ENCODE results near the gene STON2.
"Not testable (repeated sequence)": the region's sequence is repeated elsewhere in the genome, so short reads cannot be mapped to it uniquely, and the experiment has no call there.

The STON2 gene

GRCh38 chr14:81382517-81383225, 17.5 kb downstream of the STON2 start:
- DNase-seq (ENCODE audit: low read depth): no peak

GRCh38 chr14:81380009-81380408, 20.1 kb downstream of the STON2 start:
- DNase-seq (ENCODE audit: low read depth): not testable (repeated sequence)

GRCh38 chr14:81371802-81372201, 28.3 kb downstream of the STON2 start:
- DNase-seq (ENCODE audit: low read depth): no peak

- no peak for DNase-seq (ENCODE audit: low read depth)
These were observed 32.6 kb downstream of the STON2 start for GRCh38 chr14:81367563-81367962.

- DNase-seq (ENCODE audit: low read depth): no peak
These were observed 33.2 kb downstream of the STON2 start for GRCh38 chr14:81366884-81367283.

GRCh38 chr14:81366214-81366613, 33.9 kb downstream of the STON2 start:
- DNase-seq (ENCODE audit: low read depth): no peak

- no peak for DNase-seq (ENCODE audit: low read depth)
These were observed 36.3 kb downstream of the STON2 start for GRCh38 chr14:81363746-81364378.

- no peak for DNase-seq (ENCODE audit: low read depth)
These were observed 46.3 kb downstream of the STON2 start for GRCh38 chr14:81353691-81354323.

GRCh38 chr14:81352413-81352812, 47.7 kb downstream of the STON2 start:
- no peak for DNase-seq (ENCODE audit: low read depth)

GRCh38 chr14:81351205-81351604, 48.9 kb downstream of the STON2 start:
- no peak for DNase-seq (ENCODE audit: low read depth)

- no peak for DNase-seq (ENCODE audit: low read depth)
These were observed 49.6 kb downstream of the STON2 start for GRCh38 chr14:81350344-81351130.

GRCh38 chr14:81348061-81348460, 52.1 kb downstream of the STON2 start:
- DNase-seq (ENCODE audit: low read depth): no peak

GRCh38 chr14:81345781-81346180, 54.3 kb downstream of the STON2 start:
- DNase-seq (ENCODE audit: low read depth): no peak

GRCh38 chr14:81344481-81345160, 55.5 kb downstream of the STON2 start:
- DNase-seq (ENCODE audit: low read depth): no peak

- no peak for DNase-seq (ENCODE audit: low read depth)
These were observed 56.4 kb downstream of the STON2 start for GRCh38 chr14:81343701-81344100.

- DNase-seq (ENCODE audit: low read depth): no peak
These were observed 57.1 kb downstream of the STON2 start for GRCh38 chr14:81342850-81343580.

- no peak for DNase-seq (ENCODE audit: low read depth)
These were observed 58.3 kb downstream of the STON2 start for GRCh38 chr14:81341781-81342180.

GRCh38 chr14:81341370-81341769, 58.8 kb downstream of the STON2 start:
- no peak for DNase-seq (ENCODE audit: low read depth)

GRCh38 chr14:81340201-81340600, 59.9 kb downstream of the STON2 start:
- DNase-seq (ENCODE audit: low read depth): no peak

- DNase-seq (ENCODE audit: low read depth): no peak
These were observed 63.1 kb downstream of the STON2 start for GRCh38 chr14:81337073-81337472.

- DNase-seq (ENCODE audit: low read depth): no peak
These were observed 64.1 kb downstream of the STON2 start for GRCh38 chr14:81336009-81336408.

Data from non-pigmented ciliary epithelial cell (primary cell).